ENCODE data around the gene ZNF81. TPM values are rescaled to one million over a fixed set of nuclear protein-coding genes. Genes with fewer than 3 reads are reported as not detected.

The ZNF81 gene
- total RNA-seq, 1 experiment from 2014 or later = 4.8 TPM

- RAD21 ChIA-PET (ENCODE audit: low non-redundant PET in 1 of 2, low total read pairs in 2 of 2, uncharacterized antibody in 2 of 2, unreplicated experiment in 2 of 2) = no interaction called here
- Histone ChIP-seq H3K4me2 (ENCODE audit: low read length) (no peak overlapping the region), H3K79me2 (ENCODE audit: insufficient read depth, low read length) (no peaks in the 10 kb centered on the region), H4K20me1 (ENCODE audit: insufficient read depth) (no peaks in the 10 kb centered on the region), H3K9me3 (ENCODE audit: control insufficient read depth in 1 of 2, insufficient read depth in 1 of 2, low read depth in 1 of 2, low read length in 2 of 2) (no peaks in the 10 kb centered on the region), H3K9me2 (ENCODE audit: insufficient read depth) (no peaks in the 10 kb centered on the region), H3K4me3 (replicated peaks in 1 of 2; ENCODE audit: low read depth in 1 of 2, low read length in 2 of 2) (no peak overlapping the region), H2AFZ (ENCODE audit: low read depth, low read length, poor library complexity, severe bottlenecking) (no peak overlapping the region), H3K27me3 (ENCODE audit: insufficient read depth, low read length) (no peaks in the 10 kb centered on the region), H3K27ac (ENCODE audit: low read depth, low read length) (no peak overlapping the region), H3K4me1 (ENCODE audit: control insufficient read depth in 1 of 2, insufficient read depth in 2 of 2, low read length in 2 of 2) (peaks cover 0 to 7% of the 10 kb centered on the region in 2 experiments; a peak in 1 of 4 replicates), H3K9ac (ENCODE audit: low read length) (no peak overlapping the region), H3K36me3 (ENCODE audit: control insufficient read depth in 1 of 2, insufficient read depth in 2 of 2, low read length in 2 of 2) (no peaks in the 10 kb centered on the region)
- no TSS peak for BruUV-seq (replicated peaks)
- intact Hi-C loops (cut with micrococcal nuclease) = no loop called here
- DNase-seq (ENCODE audit: low read depth, low spot score) (no peak), ATAC-seq (no peak)
- POLR2A ChIA-PET = no interaction called here
- CTCF ChIA-PET = no interaction called here
- TF ChIP-seq RAD21 (IDR thresholded peaks at IDR 0.05; ENCODE audit: low read depth) (no peak), ZFX (IDR thresholded peaks at IDR 0.05) (no peak), EZH2 (IDR thresholded peaks at IDR 0.05) (no peak), POLR2A (IDR thresholded peaks at IDR 0.05; ENCODE audit: borderline replicate concordance, extremely low read depth, insufficient read depth, insufficient read length) (no peak), CEBPB (IDR thresholded peaks at IDR 0.05; ENCODE audit: low read depth) (no peak), FOSL1 (IDR thresholded peaks at IDR 0.05; ENCODE audit: low read depth) (no peak), POLR2AphosphoS5 (IDR thresholded peaks at IDR 0.05; ENCODE audit: low read depth, low read length) (no peak), CBX3 (IDR thresholded peaks at IDR 0.05; ENCODE audit: low read depth) (no peak), SP1 (IDR thresholded peaks at IDR 0.05; ENCODE audit: low read depth) (no peak), ZNF274 (IDR thresholded peaks at IDR 0.05; ENCODE audit: low read depth, low read length) (no peak), TCF7L2 (IDR thresholded peaks at IDR 0.05; ENCODE audit: borderline replicate concordance, extremely low read depth, insufficient read depth, insufficient read length) (no peak), REST (IDR thresholded peaks at IDR 0.05; ENCODE audit: low read depth) (no peak), YY1 (IDR thresholded peaks at IDR 0.05; ENCODE audit: extremely low read depth, insufficient replicate concordance, low read depth, low read length) (no peak), EZH2phosphoT487 (IDR thresholded peaks at IDR 0.05; ENCODE audit: borderline replicate concordance) (no peak)
- TF ChIP-seq, protein P1, sequence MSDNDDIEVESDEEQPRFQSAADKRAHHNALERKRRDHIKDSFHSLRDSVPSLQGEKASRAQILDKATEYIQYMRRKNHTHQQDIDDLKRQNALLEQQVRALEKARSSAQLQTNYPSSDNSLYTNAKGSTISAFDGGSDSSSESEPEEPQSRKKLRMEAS (IDR thresholded peaks at IDR 0.05) = no peak
- TF ChIP-seq, protein P2, sequence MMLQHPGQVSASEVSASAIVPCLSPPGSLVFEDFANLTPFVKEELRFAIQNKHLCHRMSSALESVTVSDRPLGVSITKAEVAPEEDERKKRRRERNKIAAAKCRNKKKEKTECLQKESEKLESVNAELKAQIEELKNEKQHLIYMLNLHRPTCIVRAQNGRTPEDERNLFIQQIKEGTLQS (IDR thresholded peaks at IDR 0.05) = no peak
- TF ChIP-seq, protein P3, sequence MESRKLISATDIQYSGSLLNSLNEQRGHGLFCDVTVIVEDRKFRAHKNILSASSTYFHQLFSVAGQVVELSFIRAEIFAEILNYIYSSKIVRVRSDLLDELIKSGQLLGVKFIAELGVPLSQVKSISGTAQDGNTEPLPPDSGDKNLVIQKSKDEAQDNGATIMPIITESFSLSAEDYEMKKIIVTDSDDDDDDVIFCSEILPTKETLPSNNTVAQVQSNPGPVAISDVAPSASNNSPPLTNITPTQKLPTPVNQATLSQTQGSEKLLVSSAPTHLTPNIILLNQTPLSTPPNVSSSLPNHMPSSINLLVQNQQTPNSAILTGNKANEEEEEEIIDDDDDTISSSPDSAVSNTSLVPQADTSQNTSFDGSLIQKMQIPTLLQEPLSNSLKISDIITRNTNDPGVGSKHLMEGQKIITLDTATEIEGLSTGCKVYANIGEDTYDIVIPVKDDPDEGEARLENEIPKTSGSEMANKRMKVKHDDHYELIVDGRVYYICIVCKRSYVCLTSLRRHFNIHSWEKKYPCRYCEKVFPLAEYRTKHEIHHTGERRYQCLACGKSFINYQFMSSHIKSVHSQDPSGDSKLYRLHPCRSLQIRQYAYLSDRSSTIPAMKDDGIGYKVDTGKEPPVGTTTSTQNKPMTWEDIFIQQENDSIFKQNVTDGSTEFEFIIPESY (IDR thresholded peaks at IDR 0.05; ENCODE audit: extremely low read depth, insufficient replicate concordance, low read length) = no peak
- TF ChIP-seq, protein P4, sequence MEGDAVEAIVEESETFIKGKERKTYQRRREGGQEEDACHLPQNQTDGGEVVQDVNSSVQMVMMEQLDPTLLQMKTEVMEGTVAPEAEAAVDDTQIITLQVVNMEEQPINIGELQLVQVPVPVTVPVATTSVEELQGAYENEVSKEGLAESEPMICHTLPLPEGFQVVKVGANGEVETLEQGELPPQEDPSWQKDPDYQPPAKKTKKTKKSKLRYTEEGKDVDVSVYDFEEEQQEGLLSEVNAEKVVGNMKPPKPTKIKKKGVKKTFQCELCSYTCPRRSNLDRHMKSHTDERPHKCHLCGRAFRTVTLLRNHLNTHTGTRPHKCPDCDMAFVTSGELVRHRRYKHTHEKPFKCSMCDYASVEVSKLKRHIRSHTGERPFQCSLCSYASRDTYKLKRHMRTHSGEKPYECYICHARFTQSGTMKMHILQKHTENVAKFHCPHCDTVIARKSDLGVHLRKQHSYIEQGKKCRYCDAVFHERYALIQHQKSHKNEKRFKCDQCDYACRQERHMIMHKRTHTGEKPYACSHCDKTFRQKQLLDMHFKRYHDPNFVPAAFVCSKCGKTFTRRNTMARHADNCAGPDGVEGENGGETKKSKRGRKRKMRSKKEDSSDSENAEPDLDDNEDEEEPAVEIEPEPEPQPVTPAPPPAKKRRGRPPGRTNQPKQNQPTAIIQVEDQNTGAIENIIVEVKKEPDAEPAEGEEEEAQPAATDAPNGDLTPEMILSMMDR (IDR thresholded peaks at IDR 0.05 in 2 of 3, conservative IDR thresholded peaks at IDR 0.05 in 1 of 3; ENCODE audit: borderline replicate concordance in 1 of 3, insufficient read depth in 1 of 3, low read depth in 2 of 3, low read length in 2 of 3) = no peak
These were observed 19.3 kb upstream of the ZNF81 start for GRCh38 chrX:47817421-47817820.

All from HCT116 (cell line).